Measurements from ENCODE around the gene PTGES. TPM values are rescaled to one million over a fixed set of nuclear protein-coding genes. Genes with fewer than 3 reads are reported as not detected.
A peak's percentile ranks its signal among the peaks of the same experiment; 100 is the strongest.

The PTGES gene
- total and polyA plus RNA-seq, 9 of the 15 experiments (the other 6 are each of a cell fraction or from before 2014, with no cell fraction given) = 0.13 TPM; not detected in 8

DNA sequence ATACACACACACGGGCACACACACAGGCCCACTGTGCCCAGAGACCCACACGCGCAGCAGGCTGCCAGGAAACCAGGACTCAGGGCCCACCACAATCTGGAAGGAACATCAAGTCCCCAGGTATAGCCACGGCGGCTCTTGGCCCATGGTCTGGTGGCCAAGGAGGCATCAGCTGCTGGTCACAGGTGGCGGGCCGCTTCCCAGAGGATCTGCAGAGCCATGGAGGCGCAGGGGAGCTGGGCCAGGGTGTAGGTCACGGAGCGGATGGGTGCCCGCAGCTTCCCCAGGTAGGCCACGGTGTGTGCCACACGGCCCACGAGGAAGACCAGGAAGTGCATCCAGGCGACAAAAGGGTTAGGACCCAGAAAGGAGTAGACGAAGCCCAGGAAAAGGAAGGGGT is 13.4 kb downstream of the PTGES start:
- H3K4me1 ChIP-seq (replicated peaks in 1 of 2; ENCODE audit: control insufficient read depth in 2 of 2, insufficient read depth in 2 of 2, low read length in 2 of 2) = peaks cover 16 to 49% of the 10 kb centered on the region in 2 experiments
- no peak for ATAC-seq
- H3K4me2 ChIP-seq (ENCODE audit: insufficient read depth, low read length) = no peak overlapping the region
- TF ChIP-seq RBFOX2 (IDR thresholded peaks at IDR 0.05; ENCODE audit: low read depth, low read length) = peak; percentile 64
- TF ChIP-seq THAP12 (CRISPR knock-in tag; IDR thresholded peaks at IDR 0.05) = no peak
- peak; percentile 17 for TF ChIP-seq KDM5B (IDR thresholded peaks at IDR 0.05; ENCODE audit: insufficient replicate concordance, low read depth, low read length)
- TF ChIP-seq MXI1 (IDR thresholded peaks at IDR 0.05; ENCODE audit: low read depth, low read length) = no peak
- TF ChIP-seq POLR2A (conservative IDR thresholded peaks at IDR 0.05) = peak; percentile 48; the same call in 1 of the 2 replicates
- TF ChIP-seq POLR2G (IDR thresholded peaks at IDR 0.05; ENCODE audit: low read depth, low read length) = peak; percentile 55; the same call in 1 of the 2 replicates
- peak; percentile 40 for TF ChIP-seq TBP (optimal IDR thresholded peaks at IDR 0.05; ENCODE audit: low read depth, low read length)
- peaks cover 0 to 14% of the 10 kb centered on the region in 2 experiments; a peak in 2 of 5 replicates for H3K27me3 ChIP-seq (ENCODE audit: control insufficient read depth in 2 of 2, insufficient read depth in 2 of 2, low read length in 2 of 2)
- H4K20me1 ChIP-seq (replicated peaks; ENCODE audit: control insufficient read depth, insufficient read depth, low read length) = no peaks in the 10 kb centered on the region
- in situ Hi-C loops (cut with MboI) (loop anchor here (5.0 kb wide), 1 partner anchor 43 kb away; no protein-coding TSS in a partner anchor), intact Hi-C loops (cut with micrococcal nuclease) (loop anchor here (10.0 kb wide), 1 partner anchor 145 kb away; no protein-coding TSS in a partner anchor)
- no peaks in the 10 kb centered on the region for H3K9me1 ChIP-seq (ENCODE audit: control insufficient read depth, insufficient read depth, low read length)
- no peaks in the 10 kb centered on the region for H3K9me3 ChIP-seq (replicated peaks; ENCODE audit: control insufficient read depth, insufficient read depth, low read depth, low read length)
- no peak for DNase-seq (ENCODE audit: extremely low read depth in 1 of 4, low spot score in 3 of 4)
- no peak overlapping the region for H2AFZ ChIP-seq (ENCODE audit: low read depth, low read length)
- H3K79me2 ChIP-seq (ENCODE audit: control insufficient read depth, insufficient read depth, low read length) = no peaks in the 10 kb centered on the region
- CTCF ChIA-PET (ENCODE audit: low intra/inter-chr PET ratio) = interaction anchor here (3.0 to 3.5 kb wide), 2 partner anchors 44 to 51 kb away, joined by 33 to 112 read pairs; no protein-coding TSS in a partner anchor
- no peak overlapping the region for H3K4me3 ChIP-seq
- BruUV-seq (replicated peaks) = no TSS peak
- WGBS (ENCODE audit: insufficient coverage, low coverage, missing lambda C conversion rate) = 71% methylated on average over 16 of the region's 16 CpGs
- no peaks in the 10 kb centered on the region for H3K36me3 ChIP-seq (ENCODE audit: control insufficient read depth, insufficient read depth, low read length)
- no peak overlapping the region for H3K27ac ChIP-seq (ENCODE audit: extremely low read depth, low read depth, low read length)
- no peak for FAIRE-seq
- H3K9ac ChIP-seq (ENCODE audit: insufficient read depth in 1 of 2, low read depth in 2 of 2, low read length in 2 of 2) = peak overlapping the region in 1 of 2 experiments; percentile 75; a peak in 2 of 4 replicates
- POLR2A ChIA-PET = interaction anchor here (0.7 to 2.2 kb wide), 10 partner anchors 9 to 47 kb away, joined by 3 to 23 read pairs (median 4); no protein-coding TSS in a partner anchor
